Small intestine (tissue), 7 donors: ENCODE measurements around the gene TNFSF9. TPM values are rescaled to one million over a fixed set of nuclear protein-coding genes. Genes with fewer than 3 reads are reported as not detected.
A peak's percentile ranks its signal among the peaks of the same experiment; 100 is the strongest.

ENCODE experiments used
- DNase-seq, 2 donors: peaks; one replicate each; pipeline versions ENCODE4 v3.0.0 to v3.0.0-alpha.2; 2013
- FAIRE-seq: peaks from 2 replicates; lab custom pipeline; 2012; peaks lifted over from hg19 to GRCh38; lab: Jason Lieb, UNC
- H3K27ac ChIP-seq, 3 donors: one replicate each; pipeline ENCODE4 v1.5.1; 2013; ENCODE audit warnings: low read length in 2 of 3, mild to moderate bottlenecking in 2 of 3, control low read depth in 1 of 3, inconsistent platforms in 1 of 3, low read depth in 1 of 3, moderate library complexity in 1 of 3
- H3K27me3 ChIP-seq, 3 donors: one replicate each; pipeline ENCODE4 v1.6.1; 2013; ENCODE audit warnings: low read length in 3 of 3, inconsistent platforms in 1 of 3; ENCODE audit not compliant: control insufficient read depth in 3 of 3, insufficient read depth in 3 of 3
- H3K36me3 ChIP-seq, 3 donors: one replicate each; pipeline ENCODE4 v1.6.1; 2013; ENCODE audit warnings: low read length in 3 of 3, inconsistent platforms in 1 of 3, low read depth in 1 of 3, mild to moderate bottlenecking in 1 of 3, moderate library complexity in 1 of 3; ENCODE audit not compliant: control insufficient read depth in 3 of 3, insufficient read depth in 2 of 3
- H3K4me1 ChIP-seq, 3 donors: one replicate each; pipeline ENCODE4 v1.6.1; 2013; ENCODE audit warnings: low read length in 2 of 3, inconsistent platforms in 1 of 3, low read depth in 1 of 3, mild to moderate bottlenecking in 1 of 3, moderate library complexity in 1 of 3; ENCODE audit not compliant: control insufficient read depth in 3 of 3, insufficient read depth in 2 of 3
- H3K4me3 ChIP-seq, 3 donors: one replicate each; pipeline ENCODE4 v1.5.1; 2013; ENCODE audit warnings: low read length in 3 of 3, control low read depth in 1 of 3, inconsistent platforms in 1 of 3, low read depth in 1 of 3, mild to moderate bottlenecking in 1 of 3, moderate library complexity in 1 of 3
- H3K9me3 ChIP-seq, 2 donors: one replicate each; pipeline ENCODE4 v1.6.1; 2013; ENCODE audit warnings: low read depth in 1 of 2, low read length in 1 of 2; ENCODE audit not compliant: control insufficient read depth in 2 of 2, insufficient read depth in 1 of 2
- WGBS, 3 donors: extraction: QIAGEN DNeasy Blood & Tissue Kit; methylation state at CpG; one replicate each; pipeline ENCODE4 v1.1.7; 2013; 5-methylcytosine and 5-hydroxymethylcytosine counted together
- polyA plus RNA-seq, 4 donors: library from polyadenylated mRNA; stranded (reverse) in 3 of 4; unstranded in 1 of 4; fragments of 200-250 nt in 3 of 4; fragments of 120-200 nt in 1 of 4; gene quantifications; one replicate each; pipeline versions ENCODE4 v1.2.1 to v1.2.3, GENCODE V29; 2013
- donor health status: healthy with polysubstance abuse.
- donor health status: control.
- donor health status: control.
- donor health status: Bipolar disorder and iron deficiency.
- donor health status: healthy.

Gene TNFSF9
- polyA plus RNA-seq, 4 donors, result 0.22 to 0.37 TPM; not detected in 2

DNA sequence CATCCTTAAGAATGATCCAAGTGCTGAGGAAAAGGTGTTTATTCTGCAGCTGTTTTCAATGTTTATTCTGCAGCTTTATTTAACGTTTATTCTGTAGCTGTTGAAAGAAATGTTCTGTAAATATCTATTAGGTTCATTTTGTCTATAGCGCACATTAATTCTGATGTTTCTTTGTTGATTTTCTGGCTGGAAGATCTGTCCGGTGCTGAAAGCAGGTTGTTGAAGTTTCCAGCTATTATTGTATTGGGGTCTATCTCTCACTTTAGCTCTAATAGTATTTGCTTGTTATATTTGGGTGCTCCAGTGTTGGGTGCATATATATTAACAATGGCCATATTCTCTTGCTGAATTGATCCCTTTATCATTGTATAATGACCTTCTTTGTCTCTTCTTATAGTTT lies 39.9 kb downstream of the TNFSF9 start:
- DNase-seq (no peak), FAIRE-seq (no peak)
- Histone ChIP-seq H3K27ac (no peak overlapping the region), H3K9me3 (peaks cover 0 to 8% of the 10 kb centered on the region in 2 donors), H3K36me3 (no peaks in the 10 kb centered on the region), H3K27me3 (peaks cover 0 to 9% (median 2%) of the 10 kb centered on the region in 3 donors), H3K4me3 (no peak overlapping the region), H3K4me1 (no peaks in the 10 kb centered on the region)
- WGBS, 3 donors, result 47 to 70% (median 49%) methylated on average over 3 of the region's 3 CpGs

DNA sequence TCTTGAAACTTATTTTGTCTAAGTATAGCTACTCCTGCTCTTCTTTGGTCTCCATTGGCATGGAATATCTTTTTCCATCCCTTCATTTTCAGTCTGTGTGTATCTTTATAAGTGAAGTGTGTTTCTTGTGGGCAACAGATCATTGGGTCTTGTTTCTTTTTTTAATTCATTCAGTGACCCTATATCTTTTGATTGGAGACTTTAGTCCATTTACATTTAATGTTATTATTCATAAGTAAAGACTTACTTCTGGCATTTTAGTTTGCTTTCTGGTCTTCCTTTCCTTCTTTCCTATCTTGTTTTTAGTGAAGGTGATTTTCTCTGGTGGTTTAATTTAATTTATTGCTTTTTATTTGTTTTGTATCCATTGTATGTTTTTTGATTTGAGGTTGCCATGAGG lies 40.3 kb downstream of the TNFSF9 start:
- no peak for FAIRE-seq
- Histone ChIP-seq H3K4me3 (no peak overlapping the region), H3K9me3 (peaks cover 0 to 8% of the 10 kb centered on the region in 2 donors), H3K36me3 (no peaks in the 10 kb centered on the region), H3K27me3 (peaks cover 0 to 9% (median 2%) of the 10 kb centered on the region in 3 donors), H3K4me1 (no peaks in the 10 kb centered on the region), H3K27ac (no peak overlapping the region)
- DNase-seq, result no peak

DNA sequence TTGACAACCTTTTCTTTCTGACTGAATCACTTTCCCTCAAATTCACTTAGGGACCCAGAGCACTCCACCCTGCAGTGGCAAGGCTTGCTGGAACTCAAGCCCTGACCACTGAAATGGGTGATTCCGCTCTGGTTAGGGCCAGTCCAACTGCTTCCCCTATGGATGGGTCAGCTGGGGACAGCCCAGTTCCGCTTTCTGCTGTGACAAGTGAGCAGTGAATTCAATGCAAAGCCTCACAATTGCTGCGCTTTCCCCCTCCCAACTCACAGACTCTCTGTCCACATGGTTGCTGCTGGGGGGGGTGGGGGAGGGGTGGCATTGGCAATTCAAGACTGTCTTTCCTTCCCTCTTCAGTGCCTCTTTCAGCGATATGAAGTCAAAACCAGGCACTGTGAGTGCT lies 41.4 kb downstream of the TNFSF9 start:
- Histone ChIP-seq H3K9me3 (peaks cover 0 to 8% of the 10 kb centered on the region in 2 donors), H3K4me3 (no peak overlapping the region), H3K36me3 (no peaks in the 10 kb centered on the region), H3K27me3 (peaks cover 0 to 6% (median 2%) of the 10 kb centered on the region in 3 donors), H3K4me1 (no peaks in the 10 kb centered on the region), H3K27ac (no peak overlapping the region)
- DNase-seq (no peak), FAIRE-seq (no peak)
- WGBS, 3 donors, result 49 to 64% (median 52%) methylated on average over 4 of the region's 4 CpGs

DNA sequence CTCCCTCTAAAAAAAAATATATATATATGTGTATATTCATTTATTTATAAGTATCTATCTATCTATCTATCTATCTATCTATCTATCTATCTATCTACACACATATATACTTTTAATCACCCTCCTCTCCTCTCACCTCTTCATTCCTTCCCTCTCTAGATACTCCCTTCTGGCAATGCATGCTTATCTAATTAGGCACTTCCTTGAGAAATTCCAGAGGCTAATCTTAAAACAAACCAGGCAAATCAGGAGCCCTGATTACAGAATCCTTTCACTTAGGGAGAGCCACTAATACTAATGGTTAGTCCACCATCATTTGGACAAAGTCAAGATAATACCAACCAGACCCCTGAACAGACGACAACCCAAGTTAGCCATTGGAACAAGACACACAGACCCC lies 42.5 kb downstream of the TNFSF9 start:
- H3K4me1 ChIP-seq, result no peaks in the 10 kb centered on the region
- no peak overlapping the region for H3K4me3 ChIP-seq
- DNase-seq (no peak), FAIRE-seq (no peak)
- no peak overlapping the region for H3K27ac ChIP-seq
- no peaks in the 10 kb centered on the region for H3K9me3 ChIP-seq
- peaks cover 0 to 6% (median 2%) of the 10 kb centered on the region in 3 donors for H3K27me3 ChIP-seq
- H3K36me3 ChIP-seq, result no peaks in the 10 kb centered on the region
- WGBS, 3 donors, result 38 to 63% (median 56%) methylated on average over 1 of the region's 1 CpG

DNA sequence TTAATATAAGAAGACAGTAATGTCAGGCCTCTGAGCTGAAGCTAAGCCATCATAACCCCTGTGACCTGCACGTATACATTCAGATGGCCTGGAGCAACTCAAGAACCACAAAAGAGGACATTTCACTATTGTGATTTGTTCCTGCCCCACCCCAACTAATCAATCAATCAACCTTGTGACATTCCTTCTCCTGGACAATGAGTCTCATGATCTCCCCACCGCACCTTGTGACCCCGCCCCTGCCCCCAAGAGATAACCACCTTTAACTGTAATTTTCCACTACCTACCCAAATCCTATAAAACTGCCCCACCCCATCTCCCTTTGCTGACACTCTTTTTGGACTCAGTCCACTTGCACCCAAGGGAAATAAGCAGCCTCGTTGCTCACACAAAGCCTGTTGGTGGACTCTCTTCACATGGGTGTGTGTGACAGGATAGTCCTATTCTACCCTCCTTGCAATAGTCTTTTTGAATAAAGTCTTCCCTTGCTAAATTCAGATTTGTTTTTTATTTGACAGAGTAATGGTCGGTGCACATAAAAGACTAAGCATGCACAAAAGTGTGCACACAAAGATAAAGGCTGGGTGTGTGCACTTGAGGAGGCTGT lies 46.1 kb downstream of the TNFSF9 start:
- H3K27ac ChIP-seq, result no peak overlapping the region
- DNase-seq, result no peak
- no peak overlapping the region for H3K4me3 ChIP-seq
- H3K4me1 ChIP-seq, result no peaks in the 10 kb centered on the region
- H3K27me3 ChIP-seq, result peaks cover 0 to 6% (median 2%) of the 10 kb centered on the region in 3 donors
- no peak for FAIRE-seq
- WGBS, 3 donors, result 25 to 57% (median 34%) methylated on average over 5 of the region's 5 CpGs
- H3K9me3 ChIP-seq, result no peaks in the 10 kb centered on the region
- no peaks in the 10 kb centered on the region for H3K36me3 ChIP-seq

DNA sequence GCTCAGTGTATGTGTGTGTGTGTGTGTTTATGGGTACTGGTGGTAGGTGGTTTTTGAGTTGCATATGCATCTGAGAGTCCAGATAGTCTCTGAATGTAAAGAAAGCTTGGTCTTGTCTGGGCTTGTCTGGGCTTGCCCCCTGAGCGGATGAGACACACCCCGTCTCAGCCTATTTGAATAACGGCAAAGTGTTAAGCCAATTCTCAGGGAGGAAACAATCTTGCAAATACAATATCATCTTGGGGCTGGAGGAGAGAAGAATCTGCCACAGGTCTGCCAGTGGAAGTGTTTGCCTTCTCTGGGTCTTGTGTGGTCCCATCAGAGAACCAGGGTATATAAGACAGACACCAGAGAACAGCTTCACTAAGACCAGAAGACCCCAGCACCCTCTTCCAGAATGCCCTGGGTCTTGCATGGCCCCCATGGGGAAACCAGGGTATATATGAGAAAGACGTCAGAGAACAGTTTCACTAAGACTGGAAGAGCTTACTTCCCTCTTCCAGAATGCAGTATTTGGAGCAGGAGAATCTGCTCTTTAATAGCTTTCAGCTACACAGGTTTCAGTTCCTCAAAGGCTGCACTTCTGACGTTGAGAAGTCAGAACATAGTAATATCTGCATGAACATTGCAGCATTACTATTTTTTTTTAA lies 46.8 kb downstream of the TNFSF9 start:
- Histone ChIP-seq H3K27ac (peak overlapping the region in 1 of 3 donors; percentile 31), H3K36me3 (no peaks in the 10 kb centered on the region), H3K4me3 (no peak overlapping the region), H3K27me3 (peaks cover 0 to 6% (median under 1%) of the 10 kb centered on the region in 3 donors), H3K9me3 (no peaks in the 10 kb centered on the region), H3K4me1 (no peaks in the 10 kb centered on the region)
- FAIRE-seq, result no peak
- WGBS, 3 donors, result 36 to 70% (median 60%) methylated on average over 5 of the region's 5 CpGs
- no peak for DNase-seq

DNA sequence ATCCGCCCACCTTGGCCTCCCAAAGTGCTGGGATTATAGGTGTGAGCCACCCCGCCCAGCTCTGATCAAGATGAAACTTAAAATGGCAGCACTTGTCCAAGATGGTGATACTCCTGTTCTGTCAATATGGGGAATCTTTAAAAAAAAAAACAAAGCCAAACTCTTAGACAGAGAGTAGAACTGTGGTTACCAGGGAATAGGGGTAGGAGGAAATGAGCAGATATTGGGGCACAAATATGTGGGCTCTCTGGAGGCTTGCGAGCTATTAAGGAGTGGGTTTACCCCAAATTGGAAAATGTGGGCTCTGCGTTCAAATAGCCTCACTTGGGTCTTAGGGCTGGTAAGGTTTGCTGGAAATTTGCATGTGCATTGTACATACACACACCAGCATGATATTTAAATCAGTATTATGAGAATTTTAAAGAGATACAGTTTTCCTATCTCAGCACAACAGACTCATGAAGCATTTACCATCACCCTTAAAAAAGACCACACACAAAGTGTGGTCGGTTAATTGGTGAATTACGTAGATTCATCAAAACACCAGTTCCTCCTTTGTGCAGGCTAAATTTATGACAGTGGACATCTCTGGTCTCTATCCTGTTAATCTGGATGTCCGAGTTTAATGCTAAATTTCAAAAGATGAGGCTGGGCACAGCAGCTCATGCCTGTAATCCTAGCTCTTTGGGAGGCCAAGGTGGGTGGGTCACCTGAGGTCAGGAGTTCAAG lies 48.8 kb downstream of the TNFSF9 start:
- Histone ChIP-seq H3K27ac (no peak overlapping the region), H3K27me3 (no peaks in the 10 kb centered on the region), H3K4me3 (no peak overlapping the region), H3K36me3 (no peaks in the 10 kb centered on the region), H3K4me1 (no peaks in the 10 kb centered on the region), H3K9me3 (no peaks in the 10 kb centered on the region)
- no peak for DNase-seq
- WGBS, 3 donors, result 84 to 87% (median 87%) methylated on average over 7 of the region's 7 CpGs
- no peak for FAIRE-seq

DNA sequence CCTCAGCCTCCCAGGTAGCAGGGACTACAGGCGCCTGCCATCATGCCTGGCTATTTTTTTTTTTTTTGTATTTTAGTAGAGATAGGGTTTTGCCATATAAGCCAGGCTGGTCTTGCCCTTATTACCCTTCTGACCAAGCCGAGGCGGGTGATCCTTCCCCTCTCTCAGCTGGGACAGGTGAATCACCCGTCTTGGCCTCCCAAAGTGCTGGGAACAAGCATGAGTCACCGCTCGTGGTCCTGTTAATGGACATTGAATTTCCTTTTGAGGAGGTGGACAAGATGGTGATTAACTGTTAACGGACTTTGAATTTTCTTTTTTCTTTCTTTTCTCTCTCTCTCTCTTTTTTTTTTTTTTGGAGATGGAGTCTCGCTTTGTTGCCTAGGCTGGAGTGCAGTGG lies 49.5 kb downstream of the TNFSF9 start:
- Histone ChIP-seq H3K4me1 (no peaks in the 10 kb centered on the region), H3K36me3 (no peaks in the 10 kb centered on the region), H3K9me3 (no peaks in the 10 kb centered on the region), H3K4me3 (no peak overlapping the region), H3K27me3 (peaks cover 0 to 3% (median 3%) of the 10 kb centered on the region in 3 donors), H3K27ac (no peak overlapping the region)
- DNase-seq (no peak), FAIRE-seq (no peak)
- WGBS, 3 donors, result 49 to 66% (median 56%) methylated on average over 8 of the region's 8 CpGs
